SIG-M5 (cell line): Measurements from ENCODE around the gene COLQ.

ENCODE experiments used
- DNase-seq: peaks from one replicate; lab custom pipeline; 2025; lab: John Stamatoyannopoulos, UW

The COLQ gene

DNA sequence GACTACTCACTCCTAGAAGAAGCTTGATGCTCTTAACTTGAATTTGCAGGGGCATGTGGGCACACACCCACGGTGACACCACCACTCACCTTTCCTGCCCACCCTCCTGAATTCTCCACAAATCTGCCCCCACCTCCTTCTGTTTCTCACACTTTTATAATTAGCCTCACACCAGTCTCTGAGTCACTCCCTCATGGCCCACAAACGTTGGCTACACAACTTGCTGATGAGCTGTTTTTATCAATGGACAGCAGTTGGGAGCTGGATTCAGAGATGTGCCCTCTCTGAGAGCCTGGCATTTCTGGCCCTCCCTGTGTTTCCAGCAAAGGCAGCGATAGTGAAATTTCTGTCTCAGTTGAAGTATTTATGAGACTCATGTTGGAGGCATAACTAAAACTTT is 1.3 kb downstream of the COLQ start:
- no peak for DNase-seq

DNA sequence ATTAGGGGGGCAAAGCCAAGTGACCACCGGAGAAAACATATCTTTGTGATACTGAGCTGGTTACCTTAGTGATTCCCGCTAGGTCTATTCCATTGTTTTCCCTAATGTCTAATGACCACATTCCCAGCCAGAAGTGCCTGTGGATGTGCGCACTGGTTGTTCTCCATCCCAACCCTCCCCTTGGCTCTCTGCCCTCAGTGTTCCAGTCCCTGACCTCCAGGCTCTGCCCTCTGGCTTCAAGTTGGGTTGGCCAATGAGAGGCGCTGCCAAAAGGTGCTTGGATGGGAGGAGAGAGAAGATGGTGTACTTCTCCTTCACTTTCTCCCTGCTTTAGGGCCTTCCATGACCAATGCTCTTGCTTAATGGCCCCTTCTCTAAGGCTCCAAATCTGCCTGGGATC is 2.4 kb downstream of the COLQ start:
- DNase-seq, result no peak

DNA sequence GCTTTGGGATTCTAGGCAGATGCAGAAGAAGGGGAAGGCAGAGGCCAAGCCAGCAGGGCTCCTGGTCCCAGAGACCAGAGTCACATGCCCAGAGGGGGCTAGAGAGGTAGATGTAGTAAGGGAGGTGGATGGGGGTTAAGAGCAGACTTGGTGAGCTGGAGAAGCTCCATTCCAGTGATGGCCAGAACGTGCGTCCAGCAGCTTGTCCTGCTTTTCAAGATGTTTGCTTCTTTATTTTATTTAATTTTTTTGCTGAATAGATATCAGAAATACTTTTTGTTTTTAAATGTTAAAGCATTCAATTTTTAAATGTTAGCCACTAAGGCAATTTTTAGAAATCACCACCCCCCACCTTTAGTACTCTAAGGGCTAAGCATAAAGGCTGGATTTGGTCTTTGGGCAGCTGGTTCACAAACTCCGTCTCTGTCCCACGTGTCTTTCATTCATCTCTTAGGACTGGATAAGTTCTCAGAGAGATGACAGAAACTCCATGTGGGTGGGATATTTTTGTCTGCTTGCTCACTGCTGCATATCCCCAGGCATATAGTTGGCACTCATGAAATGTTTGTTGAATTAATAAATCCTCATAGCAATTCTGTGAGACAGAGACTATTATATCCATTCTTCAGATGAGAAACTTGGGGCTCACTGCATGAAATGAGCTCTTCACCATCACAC is 6.7 kb downstream of the COLQ start:
- no peak for DNase-seq

DNA sequence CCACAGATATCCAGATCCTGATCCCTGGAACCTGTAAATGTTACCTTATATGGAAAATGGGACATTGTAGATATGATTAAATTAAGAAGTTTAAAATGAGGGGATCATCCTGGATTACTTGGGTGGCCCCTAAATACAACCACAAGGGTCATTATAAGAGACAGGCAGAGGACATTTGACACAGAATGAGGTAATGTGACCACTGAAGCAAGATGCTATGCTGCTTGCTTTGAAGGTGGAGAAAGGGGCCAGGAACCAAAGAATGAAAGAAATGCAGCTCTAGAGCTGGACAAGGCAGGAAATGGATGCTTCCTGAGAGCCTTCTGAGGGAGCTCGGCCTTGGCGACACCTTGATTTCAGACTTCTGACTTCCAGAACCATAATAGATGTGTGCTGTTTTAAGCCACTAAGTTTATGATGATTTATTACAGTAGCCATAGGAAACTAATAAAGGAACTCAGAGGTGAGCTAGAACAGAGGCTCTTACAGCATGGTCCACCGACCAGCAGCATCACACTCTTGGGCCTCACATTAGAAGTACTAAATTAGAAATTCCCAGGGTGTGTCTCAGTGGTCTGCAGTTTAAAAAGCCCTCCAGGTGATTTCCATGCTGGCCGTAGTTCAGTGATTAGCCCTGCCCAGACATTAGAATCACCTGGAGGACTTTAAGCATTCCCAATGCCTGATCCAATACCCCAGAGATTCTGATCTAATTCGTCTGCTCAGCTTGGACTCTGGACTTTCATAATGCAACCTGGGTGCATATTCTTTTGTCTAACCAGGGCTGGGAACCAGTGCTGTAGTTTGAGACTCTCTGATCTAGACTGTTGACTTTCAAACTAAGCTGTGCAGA is 7.5 kb downstream of the COLQ start:
- no peak for DNase-seq

DNA sequence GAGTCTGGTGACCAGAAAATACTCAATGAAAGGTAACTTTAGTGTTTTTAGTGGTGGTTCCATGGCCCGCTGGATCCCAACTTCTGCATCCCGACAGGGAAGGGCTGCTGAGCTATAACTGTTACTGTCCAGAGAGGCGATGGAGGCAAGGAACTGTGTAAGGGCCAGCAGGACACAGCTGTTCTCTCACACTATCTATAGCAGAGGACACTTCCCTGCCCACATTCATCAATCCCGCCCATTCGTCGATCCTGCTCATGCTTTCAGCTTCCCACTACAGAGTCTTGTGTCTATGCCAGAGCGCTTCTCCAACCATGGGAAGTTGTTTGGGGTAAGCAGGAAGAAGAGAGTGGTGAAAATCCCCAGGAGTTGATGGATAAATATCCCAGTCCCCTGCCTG is 8.4 kb downstream of the COLQ start:
- no peak for DNase-seq

DNA sequence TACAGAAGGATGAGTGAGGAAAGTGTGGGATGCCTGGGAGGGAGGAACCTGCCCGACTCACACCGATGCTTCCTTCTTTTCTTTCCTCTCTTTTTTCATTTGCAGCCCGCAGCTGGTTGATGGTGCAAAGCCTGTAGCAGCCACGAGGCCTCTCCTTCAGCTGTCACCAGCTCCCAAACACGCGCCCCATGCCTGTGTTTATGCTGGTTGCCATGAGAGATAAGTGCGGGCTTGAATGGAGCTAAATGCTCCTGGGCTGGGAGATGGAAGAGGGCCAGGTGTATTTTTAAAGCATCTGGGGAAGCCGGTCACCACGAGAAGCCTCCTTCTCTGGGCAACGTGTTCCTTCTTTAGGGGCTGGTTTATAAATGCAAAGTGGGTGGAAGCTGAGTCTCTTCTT is 9.3 kb downstream of the COLQ start:
- DNase-seq, result no peak

DNA sequence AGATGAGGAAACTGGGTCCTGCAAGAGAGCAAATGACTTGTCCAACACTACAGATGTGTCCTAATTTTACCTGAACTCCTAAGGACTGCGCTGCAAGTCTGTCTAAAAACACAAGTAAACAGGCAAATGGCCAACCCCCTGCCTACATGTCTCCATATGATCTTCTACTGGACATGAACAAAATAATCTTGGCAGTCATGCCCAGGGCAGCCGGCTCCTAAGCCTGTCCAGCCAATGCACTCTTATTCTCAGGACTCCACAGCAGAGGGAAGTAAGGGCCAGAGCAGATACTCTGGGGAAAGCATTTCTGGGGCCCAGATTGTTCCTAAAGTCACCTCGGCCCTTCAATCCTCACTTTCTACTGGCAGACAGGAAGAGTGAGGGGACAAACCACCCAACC is 10.3 kb downstream of the COLQ start:
- no peak for DNase-seq

DNA sequence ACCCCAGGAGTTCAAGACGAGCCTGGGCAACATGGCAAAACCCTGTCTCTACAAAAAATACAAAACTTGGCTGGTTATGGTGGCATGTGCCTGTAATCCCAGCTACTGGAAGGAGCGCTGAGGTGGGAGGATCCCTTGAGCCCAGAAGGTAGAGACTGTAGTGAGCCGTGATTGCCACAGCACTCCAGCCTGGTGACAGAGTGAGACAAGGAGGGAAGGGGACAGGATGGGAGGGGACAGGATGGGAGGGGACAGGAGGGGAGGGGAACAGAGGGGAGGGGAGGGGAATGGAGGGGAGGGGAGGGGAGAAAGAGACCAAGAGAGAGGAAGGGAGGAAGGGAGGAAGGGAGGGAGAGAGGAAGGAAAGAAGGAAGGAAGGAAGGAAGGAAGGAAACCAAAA is 11.0 kb downstream of the COLQ start:
- DNase-seq, result no peak

DNA sequence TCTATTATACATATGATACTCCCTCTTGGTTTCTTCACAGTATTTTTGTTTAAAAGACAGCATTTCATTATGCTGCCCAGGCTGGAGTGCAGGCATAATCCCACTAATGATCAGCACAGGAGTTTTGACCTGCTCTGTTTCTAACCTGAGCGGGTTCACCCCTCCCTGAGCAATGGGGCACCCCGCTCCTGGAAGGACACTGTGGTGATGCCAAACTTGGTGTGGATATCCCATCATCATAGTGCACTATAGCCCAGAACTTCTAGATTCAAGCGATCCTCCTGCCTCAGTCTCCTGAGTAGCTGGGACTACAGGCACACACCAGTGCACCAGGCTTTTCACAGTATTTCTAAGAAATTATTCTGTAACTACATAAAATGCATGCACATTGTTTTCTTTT is 14.9 kb downstream of the COLQ start:
- no peak for DNase-seq

DNA sequence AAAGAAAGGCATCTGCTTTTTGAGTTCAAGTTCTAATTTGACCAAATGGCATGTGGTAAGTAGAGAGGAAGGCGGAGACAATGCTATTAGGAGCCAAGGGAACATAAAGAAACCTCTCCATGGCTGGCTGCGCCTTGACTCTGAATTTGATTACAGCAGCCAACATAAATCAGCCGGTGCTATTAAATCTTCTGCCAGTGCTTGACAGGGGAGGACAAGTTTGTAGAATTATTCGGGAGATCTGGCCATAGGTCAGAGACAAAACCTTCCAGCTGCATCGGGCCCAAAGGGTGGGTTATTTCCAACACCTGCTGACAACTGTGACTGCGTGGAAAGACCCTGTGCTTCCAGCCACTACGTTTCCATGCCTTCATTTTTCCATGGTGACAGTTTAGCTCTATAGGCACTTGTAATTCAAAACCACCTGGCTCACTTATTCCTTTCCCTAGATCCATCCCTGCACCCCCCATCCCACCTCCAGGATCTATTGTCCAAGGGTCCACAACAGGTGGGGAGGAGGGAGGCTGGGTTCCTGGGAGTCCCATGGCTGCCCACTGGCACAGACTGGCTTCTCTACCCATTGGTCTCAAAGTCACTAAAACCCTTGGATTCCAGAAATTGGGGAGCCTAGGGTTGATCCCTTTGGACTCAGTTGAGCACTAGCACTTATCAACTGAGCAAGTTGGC is 15.9 kb downstream of the COLQ start:
- no peak for DNase-seq

DNA sequence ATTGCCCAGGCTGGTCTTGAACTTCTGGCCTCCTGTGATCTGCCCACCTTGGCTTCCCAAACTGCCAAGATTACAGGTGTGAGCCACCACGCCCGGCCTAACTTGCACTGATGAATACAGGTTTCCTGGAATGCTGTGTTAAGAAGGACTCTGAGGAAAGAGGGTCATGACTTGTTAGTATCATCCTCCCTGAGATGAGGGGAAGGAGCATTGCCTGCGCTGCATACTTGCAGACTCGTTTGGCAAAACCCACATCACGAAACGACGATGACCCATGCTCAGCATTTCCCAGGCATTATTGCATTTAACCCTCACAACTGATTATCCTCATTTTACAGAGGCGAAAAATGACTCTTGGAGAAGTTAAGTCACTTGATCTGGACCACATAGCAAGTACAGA is 18.9 kb downstream of the COLQ start:
- DNase-seq, result no peak

DNA sequence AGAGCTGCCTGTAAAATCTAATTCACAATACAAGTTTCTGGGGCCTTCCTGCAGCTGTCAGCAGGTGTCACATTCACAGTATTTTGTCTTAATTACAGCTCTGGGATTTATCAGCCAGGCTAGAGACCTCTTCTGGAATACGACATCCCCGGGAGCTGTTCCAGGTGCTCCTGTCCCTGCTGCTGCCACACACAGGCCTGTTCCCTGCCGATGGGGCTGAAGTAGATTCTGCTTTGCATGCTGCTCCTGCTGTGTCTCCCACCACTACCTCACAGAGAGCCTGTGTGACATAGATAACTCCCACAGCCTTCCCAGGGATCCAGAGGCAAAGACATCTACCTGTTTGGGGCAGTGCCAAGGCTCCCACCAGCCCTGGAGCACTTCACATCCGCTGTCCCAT is 20.4 kb downstream of the COLQ start:
- DNase-seq, result no peak

DNA sequence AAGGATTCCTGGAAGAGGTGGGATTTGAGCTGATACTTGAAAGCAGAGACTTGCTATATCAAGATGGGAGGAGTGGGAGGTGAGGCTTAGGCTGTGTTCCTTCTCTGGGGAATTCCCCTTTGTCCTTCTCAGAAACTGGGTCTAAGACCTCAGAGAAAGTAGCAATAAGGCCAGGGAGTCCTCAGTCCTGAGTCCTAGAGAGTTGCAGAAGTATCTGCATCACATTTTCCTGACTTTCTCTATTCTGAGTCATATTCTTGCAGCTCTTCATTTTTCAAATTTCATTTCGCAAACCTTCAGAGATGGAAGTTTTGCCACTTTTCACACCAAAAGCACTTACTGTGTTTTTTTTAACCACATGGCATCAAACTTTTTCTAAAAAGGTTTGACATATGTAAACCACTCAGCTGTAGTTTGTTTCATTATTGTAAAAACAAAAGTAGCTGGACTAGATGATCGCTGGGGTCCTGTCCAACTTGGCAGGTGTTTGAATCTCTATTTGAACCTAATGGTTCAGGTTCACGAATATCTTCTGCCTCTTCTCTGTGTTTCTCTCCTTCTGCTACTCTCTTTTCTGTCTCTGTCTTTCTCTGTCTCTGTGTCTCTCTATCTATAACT is 21.3 kb downstream of the COLQ start:
- no peak for DNase-seq

DNA sequence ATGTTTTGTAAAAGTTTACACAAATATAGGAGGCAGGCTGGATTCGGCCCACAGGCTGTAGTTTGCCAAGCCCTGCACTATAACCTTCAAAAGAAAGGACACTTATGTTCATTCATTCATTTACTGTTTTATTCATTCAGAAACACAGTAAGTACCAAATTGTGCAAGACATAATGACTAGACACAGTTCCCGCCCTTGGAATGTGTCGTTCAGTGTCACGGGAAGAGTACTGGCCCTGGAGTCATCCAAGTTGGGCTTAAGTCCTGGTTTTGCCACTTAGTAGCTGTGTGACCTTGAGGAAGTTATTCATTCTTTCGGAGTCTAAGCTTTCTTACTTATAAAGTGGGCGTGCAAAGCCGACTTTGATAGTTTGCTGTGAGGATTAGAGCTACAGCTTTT is 22.0 kb downstream of the COLQ start:
- DNase-seq, result no peak

DNA sequence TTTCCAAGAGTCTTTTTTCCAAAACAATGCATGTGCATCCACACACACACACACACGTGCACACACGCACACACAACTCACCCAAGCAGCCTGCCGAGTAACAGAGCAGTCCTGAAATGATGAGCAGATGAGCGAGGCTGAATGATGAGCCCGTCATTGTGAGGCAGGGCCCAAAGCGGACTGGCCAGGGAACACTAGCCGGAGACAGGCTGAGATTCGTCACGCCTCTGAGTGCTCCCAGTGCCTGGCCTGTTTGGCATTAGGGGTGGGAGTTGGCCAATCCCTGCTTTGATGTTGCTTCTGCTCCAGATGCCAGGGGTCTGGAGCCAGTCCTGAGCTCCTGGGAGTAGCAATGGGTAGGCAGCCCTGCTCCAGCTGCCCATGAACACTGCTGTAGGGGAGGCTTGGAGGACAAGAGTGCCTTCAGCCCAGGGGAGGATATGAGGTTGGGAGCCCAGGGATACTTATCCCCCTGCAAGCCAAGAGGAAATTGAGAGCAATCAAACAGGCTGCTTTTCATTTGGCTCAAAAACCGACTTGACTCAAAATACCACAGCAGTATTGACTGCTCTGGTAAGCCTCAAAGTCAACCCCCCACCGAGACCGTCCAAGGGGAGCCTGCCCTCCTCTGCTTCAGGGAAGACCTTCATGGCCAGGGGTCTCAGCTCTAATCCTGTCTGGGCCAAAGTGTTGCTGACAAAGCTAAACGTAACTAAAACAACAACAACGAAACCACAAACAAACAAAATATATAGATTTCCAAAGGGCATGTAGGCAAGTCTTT is 22.9 kb downstream of the COLQ start:
- no peak for DNase-seq

DNA sequence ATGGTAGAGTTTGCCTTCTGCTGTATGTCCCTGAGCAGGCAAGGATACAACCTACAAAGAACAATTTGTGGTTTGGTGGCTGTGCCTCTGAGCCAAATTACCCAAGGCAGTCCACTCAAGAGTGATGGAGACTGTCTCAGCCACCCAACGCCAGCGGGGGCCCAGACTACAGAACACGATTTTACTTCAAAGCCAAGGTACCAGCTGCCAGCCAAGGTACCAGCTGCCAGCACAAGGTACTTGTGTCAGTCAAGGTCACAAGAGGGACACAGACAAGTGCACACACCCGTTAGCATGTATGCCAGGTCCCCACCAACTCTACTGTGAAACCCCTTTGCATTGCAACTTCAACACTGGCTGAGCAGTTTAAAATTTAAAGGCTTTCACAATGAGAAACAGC is 23.5 kb downstream of the COLQ start:
- DNase-seq, result no peak

DNA sequence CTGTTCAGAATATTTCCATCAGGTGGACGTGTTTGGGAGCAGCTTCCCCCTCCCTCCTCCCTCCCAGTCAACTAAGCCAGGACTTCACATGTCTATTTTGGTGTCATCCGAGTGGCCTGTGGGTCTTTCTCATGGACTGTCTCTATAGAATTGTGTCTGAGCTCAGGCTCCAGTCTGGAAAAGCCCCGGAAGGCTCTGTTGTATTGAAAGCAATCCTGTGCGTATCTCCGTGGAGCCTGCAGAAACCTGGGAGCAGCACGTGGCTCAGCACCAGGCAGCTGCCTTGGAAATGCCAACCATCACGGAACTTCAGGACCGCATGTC is 25.2 kb downstream of the COLQ start:
- DNase-seq, result no peak

DNA sequence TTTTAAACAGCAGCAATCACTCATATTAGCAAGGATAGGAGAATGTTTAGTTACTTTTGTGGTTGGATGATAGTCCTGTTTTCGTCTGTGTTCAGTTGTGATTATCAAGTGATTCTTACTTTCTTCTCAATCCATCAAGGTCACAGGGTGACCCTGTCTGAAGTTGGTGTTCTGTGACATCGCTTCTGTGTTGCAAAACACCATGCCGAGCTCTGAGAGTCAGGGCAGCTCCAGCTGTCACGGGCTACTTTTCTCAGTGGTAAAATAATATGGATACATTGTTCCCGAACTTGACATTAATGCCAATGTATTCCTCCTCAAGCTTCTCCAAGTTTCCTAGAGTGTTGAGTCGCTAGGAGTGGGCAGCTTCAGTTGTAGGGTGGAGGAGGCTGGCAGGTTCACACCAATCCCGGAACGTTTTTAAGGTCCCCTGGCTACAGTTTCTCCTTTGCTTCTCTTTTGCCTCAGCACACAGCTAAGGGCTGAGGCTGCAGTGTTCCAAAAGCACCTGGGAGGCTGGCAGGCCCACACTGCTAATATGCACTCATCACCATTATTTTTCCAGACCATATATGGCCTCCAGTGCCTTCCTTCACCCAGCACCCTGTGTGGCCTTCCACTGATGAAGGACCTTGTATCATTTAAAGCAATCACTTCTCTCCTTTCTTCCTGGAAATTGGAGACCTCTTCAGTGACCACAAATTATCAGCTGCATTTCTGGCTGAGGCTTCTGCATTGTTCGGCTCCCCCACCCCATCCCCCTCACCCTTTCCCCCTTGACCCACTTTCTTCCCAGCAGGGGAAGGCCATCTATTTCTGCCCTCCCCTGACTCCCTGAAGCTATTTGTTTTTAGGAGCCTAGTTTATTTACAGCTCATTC is 25.8 kb downstream of the COLQ start:
- DNase-seq, result no peak

DNA sequence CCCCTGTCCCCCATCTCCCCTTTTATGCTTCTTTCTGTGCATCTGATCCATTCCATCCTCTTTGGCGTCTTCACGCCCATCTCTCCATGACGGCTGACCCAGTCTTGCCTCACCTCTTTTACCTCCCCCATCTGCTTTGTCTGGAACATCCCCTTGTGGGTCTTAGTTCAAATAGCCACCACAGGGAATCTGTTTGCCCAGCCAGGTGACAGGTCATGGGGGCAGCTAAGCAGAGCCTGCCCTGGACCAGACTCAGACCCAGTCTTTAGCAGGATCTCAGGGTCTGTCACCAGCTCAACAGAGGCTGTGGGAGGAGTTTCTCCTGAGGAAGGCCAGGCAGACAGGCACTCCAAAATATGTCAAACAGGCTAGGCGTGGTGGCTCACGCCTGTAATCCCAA is 28.1 kb downstream of the COLQ start:
- no peak for DNase-seq

DNA sequence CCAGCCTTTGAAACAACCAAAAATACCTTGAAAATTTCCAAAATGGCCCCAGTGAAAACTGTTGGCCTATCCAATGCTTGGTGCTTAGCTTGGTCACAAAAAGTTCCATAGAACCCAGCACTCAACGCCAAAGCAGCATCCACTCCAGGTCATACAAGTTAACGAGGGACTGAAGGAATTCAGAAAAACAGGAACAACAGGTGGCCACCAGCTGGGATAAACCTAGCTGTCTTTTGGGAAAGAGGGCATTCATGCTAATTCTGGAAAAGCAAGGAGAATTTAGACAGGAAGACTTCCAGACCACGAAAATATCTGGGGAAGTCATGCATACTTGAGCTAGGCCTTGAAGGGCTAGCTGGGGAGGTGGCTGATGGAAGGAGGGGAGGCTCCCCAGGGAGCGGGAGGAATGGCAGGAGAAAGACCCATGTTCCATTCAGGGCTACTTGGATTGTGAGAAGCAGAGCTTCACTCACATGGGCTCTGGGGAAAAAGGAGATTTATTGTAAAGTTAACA is 28.6 kb downstream of the COLQ start:
- DNase-seq, result no peak

DNA sequence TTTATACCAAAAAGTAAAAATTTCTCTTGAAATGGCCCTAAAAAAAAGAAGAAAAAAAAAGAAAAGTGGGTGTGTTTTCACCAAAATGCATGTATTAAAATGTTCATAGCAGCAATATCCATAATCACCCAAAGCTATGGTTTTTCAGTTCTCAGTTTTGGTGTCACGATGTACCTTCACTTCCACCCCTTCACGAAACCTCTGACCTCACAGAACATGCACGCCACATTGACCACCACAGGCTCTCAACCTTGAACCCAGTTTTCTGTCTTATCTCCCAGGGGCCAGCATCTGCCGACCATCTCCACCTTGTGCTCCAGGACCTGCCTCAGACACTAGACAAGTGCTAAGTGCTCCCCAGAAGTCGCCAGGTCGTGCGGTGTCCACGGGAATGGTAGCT is 30.4 kb downstream of the COLQ start:
- DNase-seq, result no peak
